H9 (cell line): ENCODE measurements around the gene WFIKKN2. TPM values are rescaled to one million over a fixed set of nuclear protein-coding genes. Genes with fewer than 3 reads are reported as not detected.
A peak's percentile ranks its signal among the peaks of the same experiment; 100 is the strongest.

Source experiments
- DNase-seq: peaks from one replicate; pipeline ENCODE4 v3.0.0-alpha.2; 2017
- H2AFZ ChIP-seq: one replicate; pipeline ENCODE4 v1.6.1; 2013; ENCODE audit warnings: mild to moderate bottlenecking, low read length, control low read depth, moderate library complexity
- H2AK5ac ChIP-seq: 2 replicates; pipeline ENCODE4 v1.6.1; 2013; ENCODE audit warnings: low read length, control low read depth, mixed read lengths; ENCODE audit not compliant: insufficient read length
- H2BK120ac ChIP-seq: one replicate; pipeline ENCODE4 v1.6.1; 2013; ENCODE audit warnings: low read depth, mild to moderate bottlenecking, low read length, control low read depth, inconsistent platforms; ENCODE audit not compliant: poor library complexity, severe bottlenecking
- H2BK12ac ChIP-seq: 2 replicates; pipeline ENCODE4 v1.6.1; 2013; ENCODE audit warnings: low read length, control low read depth, mixed read lengths, low read depth; ENCODE audit not compliant: insufficient read length
- H2BK15ac ChIP-seq: 2 replicates; pipeline ENCODE4 v1.6.1; 2013; ENCODE audit warnings: low read depth, low read length, control low read depth
- H2BK20ac ChIP-seq: one replicate; pipeline ENCODE4 v1.6.1; 2013; ENCODE audit warnings: low read depth, mild to moderate bottlenecking, low read length, control low read depth, inconsistent platforms; ENCODE audit not compliant: poor library complexity, severe bottlenecking
- H2BK5ac ChIP-seq: 2 replicates; pipeline ENCODE4 v1.6.1; 2013; ENCODE audit warnings: low read length, control low read depth, mixed read lengths; ENCODE audit not compliant: insufficient read length
- H3K14ac ChIP-seq: 2 replicates; pipeline ENCODE4 v1.6.1; 2013; ENCODE audit warnings: low read length, control low read depth; ENCODE audit not compliant: insufficient read depth
- H3K18ac ChIP-seq: 2 replicates; pipeline ENCODE4 v1.6.1; 2013; ENCODE audit warnings: low read depth, mild to moderate bottlenecking, mixed read lengths, low read length, control low read depth; ENCODE audit not compliant: insufficient read length
- H3K23ac ChIP-seq: 2 replicates; pipeline ENCODE4 v1.6.1; 2013; ENCODE audit warnings: low read length, control low read depth, mixed read lengths, low read depth; ENCODE audit not compliant: insufficient read length
- H3K23me2 ChIP-seq: 2 replicates; pipeline ENCODE4 v1.6.1; 2013; ENCODE audit warnings: low read depth, mild to moderate bottlenecking, mixed read lengths, low read length, control low read depth; ENCODE audit not compliant: insufficient read length, poor library complexity, severe bottlenecking
- H3K27ac ChIP-seq: 2 replicates; pipeline ENCODE4 v1.5.1; 2013; ENCODE audit warnings: low read length, control low read depth, mixed read lengths, low read depth; ENCODE audit not compliant: insufficient read length
- H3K27me3 ChIP-seq: 2 replicates; pipeline ENCODE4 v1.6.1; 2013; ENCODE audit warnings: low read length, control low read depth, inconsistent platforms; ENCODE audit not compliant: insufficient read depth
- H3K4ac ChIP-seq: 2 replicates; pipeline ENCODE4 v1.6.1; 2013; ENCODE audit warnings: low read depth, mild to moderate bottlenecking, control low read depth, inconsistent platforms, low read length, moderate library complexity
- H3K4me1 ChIP-seq: 2 replicates; pipeline ENCODE4 v1.6.1; 2013; ENCODE audit warnings: low read length, control low read depth, inconsistent platforms; ENCODE audit not compliant: insufficient read depth
- H3K4me2 ChIP-seq: 2 replicates; pipeline ENCODE4 v1.6.1; 2013; ENCODE audit warnings: low read length, control low read depth, mixed read lengths; ENCODE audit not compliant: insufficient read length, insufficient read depth
- H3K56ac ChIP-seq: 2 replicates; pipeline ENCODE4 v1.6.1; 2013; ENCODE audit warnings: low read depth, mild to moderate bottlenecking, mixed read lengths, low read length, control low read depth; ENCODE audit not compliant: insufficient read length
- H3K79me1 ChIP-seq: 2 replicates; pipeline ENCODE4 v1.6.1; 2013; ENCODE audit warnings: low read depth, mild to moderate bottlenecking, moderate library complexity, low read length, control low read depth, inconsistent platforms; ENCODE audit not compliant: insufficient read depth, poor library complexity, severe bottlenecking
- H3K79me2 ChIP-seq: 2 replicates; pipeline ENCODE4 v1.6.1; 2013; ENCODE audit warnings: low read length, control low read depth, inconsistent platforms; ENCODE audit not compliant: insufficient read depth
- H3K9ac ChIP-seq: 2 replicates; pipeline ENCODE4 v1.6.1; 2013; ENCODE audit warnings: low read length, control low read depth, mixed read lengths; ENCODE audit not compliant: insufficient read length; ENCODE audit errors: extremely low read depth
- H3K9me3 ChIP-seq: one replicate; pipeline ENCODE4 v1.6.1; 2013; ENCODE audit warnings: low read depth, low read length, inconsistent platforms; ENCODE audit not compliant: control insufficient read depth
- H3T11ph ChIP-seq: one replicate; pipeline ENCODE4 v1.6.1; 2013; ENCODE audit warnings: mild to moderate bottlenecking, low read length, control low read depth, inconsistent platforms
- H4K20me1 ChIP-seq: one replicate; pipeline ENCODE4 v1.6.1; 2013; ENCODE audit not compliant: control insufficient read depth, insufficient read length, insufficient read depth
- H4K5ac ChIP-seq: 2 replicates; pipeline ENCODE4 v1.6.1; 2013; ENCODE audit warnings: low read depth, mild to moderate bottlenecking, mixed read lengths, low read length, control low read depth; ENCODE audit not compliant: insufficient read length
- H4K8ac ChIP-seq: replicated peaks from 2 replicates; pipeline ENCODE4 v1.6.1; 2013; ENCODE audit warnings: low read length, control low read depth, mixed read lengths, low read depth; ENCODE audit not compliant: insufficient read length
- H4K91ac ChIP-seq: 2 replicates; pipeline ENCODE4 v1.6.1; 2013; ENCODE audit warnings: low read depth, mild to moderate bottlenecking, moderate library complexity, mixed read lengths, low read length, control low read depth; ENCODE audit not compliant: insufficient read length
- H3K27ac Mint-ChIP-seq, 3 experiments: 2 replicates in 2 of 3; 3 replicates in 1 of 3; pipeline ENCODE4 v1.8.0; 2020 to 2021; ENCODE audit warnings: mixed read lengths in 3 of 3, mild to moderate bottlenecking in 1 of 3, moderate library complexity in 1 of 3
- H3K27me3 Mint-ChIP-seq: 2 replicates; pipeline ENCODE4 v1.8.0; 2021; ENCODE audit warnings: low read depth, mild to moderate bottlenecking, moderate library complexity, mixed read lengths
- H3K36me3 Mint-ChIP-seq, 3 experiments: 2 replicates in 2 of 3; 3 replicates in 1 of 3; pipeline ENCODE4 v1.8.0; 2020 to 2021; ENCODE audit warnings: low read depth in 3 of 3, mixed read lengths in 3 of 3; ENCODE audit not compliant: insufficient read depth in 1 of 3
- H3K4me1 Mint-ChIP-seq, 2 experiments: 2 replicates each; pipeline ENCODE4 v1.8.0; 2020; ENCODE audit warnings: mixed read lengths in 2 of 2
- H3K4me3 Mint-ChIP-seq, 2 experiments: 2 replicates in 1 of 2; 3 replicates in 1 of 2; pipeline ENCODE4 v1.8.0; 2020 to 2021; ENCODE audit warnings: mild to moderate bottlenecking in 2 of 2, mixed read lengths in 2 of 2, moderate library complexity in 1 of 2
- H3K9me3 Mint-ChIP-seq, 2 experiments: 2 replicates in 1 of 2; 3 replicates in 1 of 2; pipeline ENCODE4 v1.8.0; 2020; ENCODE audit warnings: mild to moderate bottlenecking in 2 of 2, mixed read lengths in 2 of 2, moderate library complexity in 1 of 2
- WGBS: extraction: QIAGEN DNeasy Blood & Tissue Kit; methylation state at CpG from one replicate; pipeline ENCODE4 v1.1.7; 2013; ENCODE audit warnings: missing lambda C conversion rate, low lambda C conversion rate, mixed read lengths; ENCODE audit not compliant: insufficient read length; ENCODE audit errors: extremely low coverage; 5-methylcytosine and 5-hydroxymethylcytosine counted together
- total RNA-seq: library from RNA; stranded (reverse); gene quantifications from 2 replicates; pipeline ENCODE4 v1.2.1, GENCODE V29; 2021
- TF ChIP-seq, protein P1 (sequence below): fragments of 200-600 bp; sonication (generic); conservative IDR thresholded peaks from 3 replicates; pipeline ENCODE4 v1.8.0; 2021; ENCODE audit warnings: antibody characterized with exemption, mild to moderate bottlenecking

Gene WFIKKN2
- total RNA-seq, 1 experiment from 2014 or later = 1.1 TPM

DNA sequence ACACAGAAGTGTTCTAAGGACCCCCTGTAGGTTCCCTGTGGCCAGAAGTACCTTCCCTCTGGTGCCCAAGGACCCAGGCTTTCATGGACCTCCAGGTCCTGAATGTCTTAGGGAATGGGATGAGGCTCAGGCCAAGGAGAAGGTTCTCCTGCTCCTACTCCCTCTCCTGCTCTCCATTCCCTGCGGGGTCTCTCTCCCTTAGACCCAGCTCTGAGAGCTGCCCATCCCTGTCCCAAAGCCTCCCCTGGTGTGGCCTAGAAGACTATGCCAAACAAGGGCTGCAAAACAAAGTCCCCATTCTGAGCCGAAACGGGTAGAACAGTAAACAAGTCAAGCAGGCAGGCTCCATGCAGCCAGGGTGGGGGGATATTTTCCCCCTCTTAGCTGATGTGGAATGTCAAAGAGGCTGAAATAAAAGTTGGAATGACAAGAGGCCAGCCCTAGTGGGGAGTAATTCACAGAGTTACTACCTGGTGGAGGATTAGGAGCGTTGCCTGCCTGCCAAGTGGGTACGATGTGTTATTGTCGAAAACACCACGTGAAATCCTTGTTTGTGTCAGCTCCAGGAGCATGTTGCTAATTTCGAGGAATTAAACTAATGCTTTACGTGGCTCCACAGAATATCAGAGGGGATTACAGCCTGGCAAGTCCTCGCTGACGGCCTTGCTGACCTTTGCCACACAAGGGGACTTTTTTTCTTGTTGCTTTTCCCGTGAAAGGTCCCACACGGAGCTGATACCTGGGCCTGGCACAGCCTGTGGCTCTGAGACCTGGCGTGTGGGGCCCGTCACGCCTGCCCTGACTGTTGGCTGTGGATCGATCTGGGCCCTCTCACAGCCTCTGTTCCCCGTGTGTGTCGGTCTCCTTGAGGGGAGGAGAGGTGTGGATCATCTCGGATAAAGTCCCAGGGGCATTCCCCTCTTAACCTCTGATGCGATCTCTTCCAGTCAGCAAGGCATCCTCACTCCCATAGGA is 2.9 kb downstream of the WFIKKN2 start:
- Histone ChIP-seq H2BK12ac (no peak overlapping the region), H2BK20ac (no peak overlapping the region), H3K23me2 (no peaks in the 10 kb centered on the region), H4K5ac (no peak overlapping the region), H4K20me1 (no peaks in the 10 kb centered on the region), H3K14ac (no peak overlapping the region), H3K4me2 (no peak overlapping the region), H2BK15ac (no peak overlapping the region), H3K9ac (no peak overlapping the region), H3K9me3 (no peaks in the 10 kb centered on the region), H4K8ac (no peak overlapping the region), H3K4me1 (no peaks in the 10 kb centered on the region), H3K18ac (no peak overlapping the region), H3K4ac (no peak overlapping the region), H2BK120ac (no peak overlapping the region), H3T11ph (no peak overlapping the region), H3K79me2 (no peaks in the 10 kb centered on the region), H2AK5ac (no peak overlapping the region), H3K27ac (no peak overlapping the region), H3K79me1 (no peaks in the 10 kb centered on the region), H2BK5ac (no peak overlapping the region), H4K91ac (no peak overlapping the region), H3K23ac (no peak overlapping the region), H2AFZ (no peak overlapping the region), H3K27me3 (no peaks in the 10 kb centered on the region), H3K56ac (no peak overlapping the region)
- H3K27me3 Mint-ChIP-seq = no peaks in the 10 kb centered on the region
- H3K4me3 Mint-ChIP-seq = no peak overlapping the region
- peak overlapping the region in 2 of 3 experiments; percentile 92 to 98; a peak in 4 of 7 replicates for H3K27ac Mint-ChIP-seq
- TF ChIP-seq, protein P1, sequence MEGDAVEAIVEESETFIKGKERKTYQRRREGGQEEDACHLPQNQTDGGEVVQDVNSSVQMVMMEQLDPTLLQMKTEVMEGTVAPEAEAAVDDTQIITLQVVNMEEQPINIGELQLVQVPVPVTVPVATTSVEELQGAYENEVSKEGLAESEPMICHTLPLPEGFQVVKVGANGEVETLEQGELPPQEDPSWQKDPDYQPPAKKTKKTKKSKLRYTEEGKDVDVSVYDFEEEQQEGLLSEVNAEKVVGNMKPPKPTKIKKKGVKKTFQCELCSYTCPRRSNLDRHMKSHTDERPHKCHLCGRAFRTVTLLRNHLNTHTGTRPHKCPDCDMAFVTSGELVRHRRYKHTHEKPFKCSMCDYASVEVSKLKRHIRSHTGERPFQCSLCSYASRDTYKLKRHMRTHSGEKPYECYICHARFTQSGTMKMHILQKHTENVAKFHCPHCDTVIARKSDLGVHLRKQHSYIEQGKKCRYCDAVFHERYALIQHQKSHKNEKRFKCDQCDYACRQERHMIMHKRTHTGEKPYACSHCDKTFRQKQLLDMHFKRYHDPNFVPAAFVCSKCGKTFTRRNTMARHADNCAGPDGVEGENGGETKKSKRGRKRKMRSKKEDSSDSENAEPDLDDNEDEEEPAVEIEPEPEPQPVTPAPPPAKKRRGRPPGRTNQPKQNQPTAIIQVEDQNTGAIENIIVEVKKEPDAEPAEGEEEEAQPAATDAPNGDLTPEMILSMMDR = no peak
- WGBS = no CpG with 5 or more reads among the region's 21 CpGs
- peak; percentile 27 for DNase-seq
- H3K36me3 Mint-ChIP-seq = no peaks in the 10 kb centered on the region; a peak in 2 of 7 replicates
- peaks cover 45 to 60% of the 10 kb centered on the region in 2 experiments for H3K4me1 Mint-ChIP-seq
- H3K9me3 Mint-ChIP-seq = no peaks in the 10 kb centered on the region
